Measurements from ENCODE around the gene ZFAND2A.

GRCh38 chr7:1154172-1154739, 5.7 kb downstream of the ZFAND2A start:
- TF ChIP-seq CTCF (optimal IDR thresholded peaks at IDR 0.05 in 1 of 3, IDR thresholded peaks at IDR 0.05 in 1 of 3, conservative IDR thresholded peaks at IDR 0.05 in 1 of 3; ENCODE audit: extremely low read depth in 1 of 3, insufficient read depth in 2 of 3, low read length in 3 of 3) (no peak), EZH2 (IDR thresholded peaks at IDR 0.05; ENCODE audit: low read length) (no peak)

All from keratinocyte (primary cell).